RWPE1 (cell line): ENCODE data around the gene RNF5.
"Not testable (repeated sequence)": the region's sequence is repeated elsewhere in the genome, so short reads cannot be mapped to it uniquely, and the experiment has no call there.

Experiments used
- CTCF ChIA-PET: fragments of 350-600 bp; sonication (Branson Sonifier 250); formaldehyde crosslinking; extraction: SDS; loops from one replicate; lab custom pipeline; 2021; lab: Yijun Ruan, JAX
- POLR2A ChIA-PET: fragments of 400-600 bp; formaldehyde crosslinking; extraction: SDS; loops from one replicate; lab custom pipeline; 2020; ENCODE audit warnings: antibody characterized with exemption; ENCODE audit not compliant: low non-redundant PET; lab: Yijun Ruan, JAX
- DNase-seq: peaks from one replicate; pipeline ENCODE4 v3.0.0; 2012; ENCODE audit warnings: low spot score
- H3K27ac ChIP-seq: fragments of 450-650 bp; 2 replicates; pipeline ENCODE4 v1.5.1; 2017
- CTCF ChIP-seq: fragments of 450-650 bp; conservative IDR thresholded peaks from 2 replicates; pipeline ENCODE4 v1.5.1; 2017; ENCODE audit warnings: low read depth, mild to moderate bottlenecking

RNF5 gene

GRCh38 chr6:32133786-32134185 lies 44.4 kb upstream of the RNF5 start:
- no peak for TF ChIP-seq CTCF
- no peak overlapping the region for H3K27ac ChIP-seq
- ChIA-PET CTCF (no interaction called here), POLR2A (no interaction called here)
- no peak for DNase-seq

- no peak for DNase-seq
- TF ChIP-seq CTCF, result no peak
- H3K27ac ChIP-seq, result no peak overlapping the region
- POLR2A ChIA-PET, result no interaction called here
- CTCF ChIA-PET, result no interaction called here
Observed at GRCh38 chr6:32137454-32137853, 40.8 kb upstream of the RNF5 start.

GRCh38 chr6:32139590-32139989 lies 38.6 kb upstream of the RNF5 start:
- TF ChIP-seq CTCF, result no peak
- no peak for DNase-seq
- POLR2A ChIA-PET, result no interaction called here
- CTCF ChIA-PET, result no interaction called here
- H3K27ac ChIP-seq, result no peak overlapping the region

- TF ChIP-seq CTCF, result no peak
- no peak for DNase-seq
- POLR2A ChIA-PET, result no interaction called here
- CTCF ChIA-PET, result interaction anchor here (0.9 to 1.1 kb wide), 2 partner anchors 10 to 14 kb away, joined by 3 read pairs; no protein-coding TSS in a partner anchor
- H3K27ac ChIP-seq, result no peak overlapping the region
Observed at GRCh38 chr6:32140420-32141046, 37.7 kb upstream of the RNF5 start.

GRCh38 chr6:32144238-32144637 lies 34.0 kb upstream of the RNF5 start:
- H3K27ac ChIP-seq, CTCF ChIA-PET, DNase-seq, POLR2A ChIA-PET: not testable (repeated sequence)

- no peak for TF ChIP-seq CTCF
- POLR2A ChIA-PET, result no interaction called here
- no peak overlapping the region for H3K27ac ChIP-seq
- no peak for DNase-seq
- CTCF ChIA-PET, result interaction anchor here (0.6 to 1.7 kb wide), 2 partner anchors 17 to 27 kb away, joined by 4 to 6 read pairs; no protein-coding TSS in a partner anchor
Observed at GRCh38 chr6:32146287-32146686, 31.9 kb upstream of the RNF5 start.

GRCh38 chr6:32146687-32147086 lies 31.5 kb upstream of the RNF5 start:
- TF ChIP-seq CTCF, result no peak
- DNase-seq, result no peak
- no peak overlapping the region for H3K27ac ChIP-seq
- CTCF ChIA-PET, result interaction anchor here (0.6 to 1.7 kb wide), 2 partner anchors 17 to 28 kb away, joined by 4 to 6 read pairs; no protein-coding TSS in a partner anchor
- POLR2A ChIA-PET, result no interaction called here
